ENCODE results near the gene MAP1LC3B.

MAP1LC3B gene

GRCh38 chr16:87391950-87392820 is at the start of gene MAP1LC3B:
TSS of gene MAP1LC3B (plus strand) at chr16:87392336. CDS start at chr16:87392428, 92 bp downstream.
- DNase-seq: peak; percentile 99

- no peak for DNase-seq
Observed at GRCh38 chr16:87342504-87342903, 49.6 kb upstream of the MAP1LC3B start.

GRCh38 chr16:87342978-87343752 is 49.0 kb upstream of the MAP1LC3B start:
- no peak for DNase-seq

- no peak for DNase-seq
Observed at GRCh38 chr16:87343753-87344050, 48.4 kb upstream of the MAP1LC3B start.

GRCh38 chr16:87344165-87344930 is 47.8 kb upstream of the MAP1LC3B start:
- no peak for DNase-seq

- DNase-seq: peak; percentile 53
Observed at GRCh38 chr16:87344931-87345631, 47.1 kb upstream of the MAP1LC3B start.

- no peak for DNase-seq
Observed at GRCh38 chr16:87345726-87346424, 46.3 kb upstream of the MAP1LC3B start.

GRCh38 chr16:87346517-87347060 is 45.5 kb upstream of the MAP1LC3B start:
- DNase-seq: no peak

GRCh38 chr16:87347932-87348615 is 44.1 kb upstream of the MAP1LC3B start:
- DNase-seq: no peak

- no peak for DNase-seq
Observed at GRCh38 chr16:87348616-87349157, 43.4 kb upstream of the MAP1LC3B start.

GRCh38 chr16:87350031-87350430 is 42.1 kb upstream of the MAP1LC3B start:
- DNase-seq: no peak

GRCh38 chr16:87350681-87351319 is 41.3 kb upstream of the MAP1LC3B start:
- DNase-seq: no peak

- no peak for DNase-seq
Observed at GRCh38 chr16:87351320-87351698, 40.8 kb upstream of the MAP1LC3B start.

GRCh38 chr16:87352818-87353217 is 39.3 kb upstream of the MAP1LC3B start:
- no peak for DNase-seq

- DNase-seq: no peak
Observed at GRCh38 chr16:87353613-87354012, 38.5 kb upstream of the MAP1LC3B start.

- no peak for DNase-seq
Observed at GRCh38 chr16:87356491-87356853, 35.7 kb upstream of the MAP1LC3B start.

- no peak for DNase-seq
Observed at GRCh38 chr16:87358250-87358649, 33.9 kb upstream of the MAP1LC3B start.

GRCh38 chr16:87358696-87359095 is 33.4 kb upstream of the MAP1LC3B start:
- no peak for DNase-seq

GRCh38 chr16:87359121-87359520 is 33.0 kb upstream of the MAP1LC3B start:
- no peak for DNase-seq

- DNase-seq: no peak
Observed at GRCh38 chr16:87360862-87361610, 31.1 kb upstream of the MAP1LC3B start.
